Stimulated activated naive B cell treated with anti-CD40 and anti-IgM and Interleukin-4, amounts not matched to agents 10 μg/mL and 1 μg/mL and 100 μg/mL, for 72 hours (primary cell): ENCODE measurements around the gene KRT85.
A peak's percentile ranks its signal among the peaks of the same experiment; 100 is the strongest.

Source experiments
- ATAC-seq, 2 donors: fragments of 150-1000 bp; cut with Tn5 transposase; replicated peaks; 2 replicates each; pipeline ENCODE4 v1.10.0; 2021; ENCODE audit warnings: moderate library complexity in 1 of 2
- DNase-seq: peaks from one replicate; pipeline ENCODE4 v3.0.0; 2021
- H3K27ac Mint-ChIP-seq: one replicate; pipeline ENCODE4 v1.8.0; 2022; ENCODE audit warnings: mild to moderate bottlenecking, mixed read lengths
- H3K27me3 Mint-ChIP-seq, 2 donors: one replicate each; pipeline ENCODE4 v1.8.0; 2022; ENCODE audit warnings: mixed read lengths in 2 of 2
- H3K36me3 Mint-ChIP-seq, 2 donors: one replicate each; pipeline ENCODE4 v1.8.0; 2022; ENCODE audit warnings: mixed read lengths in 2 of 2, mild to moderate bottlenecking in 1 of 2
- H3K4me1 Mint-ChIP-seq, 2 donors: one replicate each; pipeline ENCODE4 v1.8.0; 2022; ENCODE audit warnings: mixed read lengths in 2 of 2, mild to moderate bottlenecking in 1 of 2
- H3K4me3 Mint-ChIP-seq, 2 donors: one replicate each; pipeline ENCODE4 v1.8.0; 2022; ENCODE audit warnings: mild to moderate bottlenecking in 2 of 2, mixed read lengths in 2 of 2, moderate library complexity in 1 of 2
- H3K9me3 Mint-ChIP-seq, 2 donors: one replicate each; pipeline ENCODE4 v1.8.0; 2022; ENCODE audit warnings: mixed read lengths in 2 of 2, mild to moderate bottlenecking in 1 of 2

The KRT85 gene

GRCh38 chr12:52402377-52402776, 35.1 kb upstream of the KRT85 start:
- Mint-ChIP-seq H3K9me3 (no peaks in the 10 kb centered on the region), H3K27ac (no peak overlapping the region), H3K36me3 (no peaks in the 10 kb centered on the region), H3K4me3 (no peak overlapping the region), H3K27me3 (peaks cover 17 to 19% of the 10 kb centered on the region in 2 donors), H3K4me1 (no peaks in the 10 kb centered on the region)
- ATAC-seq = no peak
- no peak for DNase-seq

GRCh38 chr12:52401926-52402325, 34.6 kb upstream of the KRT85 start:
- Mint-ChIP-seq H3K27ac (no peak overlapping the region), H3K4me3 (no peak overlapping the region), H3K27me3 (peaks cover 17 to 23% of the 10 kb centered on the region in 2 donors), H3K9me3 (no peaks in the 10 kb centered on the region), H3K36me3 (no peaks in the 10 kb centered on the region), H3K4me1 (no peaks in the 10 kb centered on the region)
- DNase-seq (no peak), ATAC-seq (no peak)

GRCh38 chr12:52401526-52401925, 34.2 kb upstream of the KRT85 start:
- Mint-ChIP-seq H3K27me3 (peaks cover 17 to 25% of the 10 kb centered on the region in 2 donors), H3K4me3 (no peak overlapping the region), H3K27ac (no peak overlapping the region), H3K4me1 (no peaks in the 10 kb centered on the region), H3K36me3 (no peaks in the 10 kb centered on the region), H3K9me3 (no peaks in the 10 kb centered on the region)
- DNase-seq (no peak), ATAC-seq (no peak)

GRCh38 chr12:52400906-52401305, 33.6 kb upstream of the KRT85 start:
- peaks cover 22 to 25% of the 10 kb centered on the region in 2 donors for H3K27me3 Mint-ChIP-seq
- DNase-seq (no peak), ATAC-seq (no peak)
- H3K4me1 Mint-ChIP-seq = no peaks in the 10 kb centered on the region
- H3K4me3 Mint-ChIP-seq = no peak overlapping the region
- H3K9me3 Mint-ChIP-seq = no peaks in the 10 kb centered on the region
- H3K27ac Mint-ChIP-seq = no peak overlapping the region
- no peaks in the 10 kb centered on the region for H3K36me3 Mint-ChIP-seq

- Mint-ChIP-seq H3K27ac (no peak overlapping the region), H3K27me3 (peaks cover 27 to 30% of the 10 kb centered on the region in 2 donors), H3K36me3 (no peaks in the 10 kb centered on the region), H3K4me3 (no peak overlapping the region), H3K9me3 (no peaks in the 10 kb centered on the region), H3K4me1 (no peaks in the 10 kb centered on the region)
- DNase-seq = no peak
- no peak for ATAC-seq
These were observed 32.5 kb upstream of the KRT85 start for GRCh38 chr12:52399756-52400155.

GRCh38 chr12:52398176-52398575, 30.9 kb upstream of the KRT85 start:
- Mint-ChIP-seq H3K4me1 (no peaks in the 10 kb centered on the region), H3K27ac (no peak overlapping the region), H3K27me3 (peaks cover 31 to 32% of the 10 kb centered on the region in 2 donors), H3K4me3 (no peak overlapping the region), H3K9me3 (no peaks in the 10 kb centered on the region), H3K36me3 (no peaks in the 10 kb centered on the region)
- DNase-seq (no peak), ATAC-seq (no peak)

- no peaks in the 10 kb centered on the region for H3K36me3 Mint-ChIP-seq
- H3K27me3 Mint-ChIP-seq = peaks cover 23 to 36% of the 10 kb centered on the region in 2 donors
- no peak for DNase-seq
- no peak overlapping the region for H3K4me3 Mint-ChIP-seq
- no peak overlapping the region for H3K27ac Mint-ChIP-seq
- no peaks in the 10 kb centered on the region for H3K9me3 Mint-ChIP-seq
- ATAC-seq = no peak
- no peaks in the 10 kb centered on the region for H3K4me1 Mint-ChIP-seq
These were observed 29.4 kb upstream of the KRT85 start for GRCh38 chr12:52396656-52397055.

- Mint-ChIP-seq H3K9me3 (no peaks in the 10 kb centered on the region), H3K4me1 (no peaks in the 10 kb centered on the region), H3K27me3 (peaks cover 23 to 36% of the 10 kb centered on the region in 2 donors), H3K27ac (no peak overlapping the region), H3K4me3 (no peak overlapping the region), H3K36me3 (no peaks in the 10 kb centered on the region)
- DNase-seq (no peak), ATAC-seq (peak in 1 of 2 donors; percentile 38)
These were observed 28.6 kb upstream of the KRT85 start for GRCh38 chr12:52395761-52396434.

- H3K4me3 Mint-ChIP-seq = no peak overlapping the region
- no peak overlapping the region for H3K27ac Mint-ChIP-seq
- H3K9me3 Mint-ChIP-seq = no peaks in the 10 kb centered on the region
- DNase-seq (no peak), ATAC-seq (no peak)
- H3K27me3 Mint-ChIP-seq = peaks cover 23 to 26% of the 10 kb centered on the region in 2 donors
- H3K36me3 Mint-ChIP-seq = no peaks in the 10 kb centered on the region
- no peaks in the 10 kb centered on the region for H3K4me1 Mint-ChIP-seq
These were observed 27.6 kb upstream of the KRT85 start for GRCh38 chr12:52394836-52395405.

GRCh38 chr12:52392465-52393007, 25.3 kb upstream of the KRT85 start:
- H3K9me3 Mint-ChIP-seq = no peaks in the 10 kb centered on the region
- H3K27ac Mint-ChIP-seq = no peak overlapping the region
- no peak for ATAC-seq
- no peaks in the 10 kb centered on the region for H3K4me1 Mint-ChIP-seq
- DNase-seq = no peak
- peaks cover 26 to 27% of the 10 kb centered on the region in 2 donors for H3K27me3 Mint-ChIP-seq
- H3K36me3 Mint-ChIP-seq = no peaks in the 10 kb centered on the region
- no peak overlapping the region for H3K4me3 Mint-ChIP-seq

- Mint-ChIP-seq H3K27ac (no peak overlapping the region), H3K36me3 (no peaks in the 10 kb centered on the region), H3K9me3 (no peaks in the 10 kb centered on the region), H3K27me3 (peaks cover 19 to 27% of the 10 kb centered on the region in 2 donors), H3K4me3 (no peak overlapping the region), H3K4me1 (no peaks in the 10 kb centered on the region)
- ATAC-seq (no peak), DNase-seq (no peak)
These were observed 24.3 kb upstream of the KRT85 start for GRCh38 chr12:52391618-52392002.

- peak in 1 of 2 donors; percentile 29 for ATAC-seq
- H3K27me3 Mint-ChIP-seq = peaks cover 19 to 23% of the 10 kb centered on the region in 2 donors
- no peak overlapping the region for H3K4me3 Mint-ChIP-seq
- no peak overlapping the region for H3K27ac Mint-ChIP-seq
- H3K4me1 Mint-ChIP-seq = no peaks in the 10 kb centered on the region
- H3K9me3 Mint-ChIP-seq = no peaks in the 10 kb centered on the region
- H3K36me3 Mint-ChIP-seq = no peaks in the 10 kb centered on the region
- DNase-seq = no peak
These were observed 23.7 kb upstream of the KRT85 start for GRCh38 chr12:52390739-52391617.

GRCh38 chr12:52389313-52390207, 22.3 kb upstream of the KRT85 start:
- Mint-ChIP-seq H3K27ac (no peak overlapping the region), H3K4me1 (no peaks in the 10 kb centered on the region)

GRCh38 chr12:52387859-52388258, 20.6 kb upstream of the KRT85 start:
- H3K4me1 Mint-ChIP-seq = peaks cover 4 to 5% of the 10 kb centered on the region in 2 donors
- H3K9me3 Mint-ChIP-seq = no peaks in the 10 kb centered on the region
- no peak overlapping the region for H3K4me3 Mint-ChIP-seq
- H3K27ac Mint-ChIP-seq = no peak overlapping the region
- H3K27me3 Mint-ChIP-seq = peaks cover 11% of the 10 kb centered on the region in 2 donors
- ATAC-seq (no peak), DNase-seq (no peak)
- H3K36me3 Mint-ChIP-seq = no peaks in the 10 kb centered on the region

More at GRCh38 chr12:52389313-52390207, 22.3 kb upstream of the KRT85 start:
- no peak overlapping the region for H3K4me3 Mint-ChIP-seq
- peaks cover 14% of the 10 kb centered on the region in 2 donors for H3K27me3 Mint-ChIP-seq
- no peaks in the 10 kb centered on the region for H3K36me3 Mint-ChIP-seq
- no peak for ATAC-seq
- no peaks in the 10 kb centered on the region for H3K9me3 Mint-ChIP-seq
- DNase-seq = no peak
